GM19395 (cell line): ENCODE results near the gene MGMT.

Source experiments
- ATAC-seq: cut with Tn5 transposase; IDR thresholded peaks from one replicate; pipeline ENCODE4 v1.9.1; 2021; ENCODE audit warnings: mild to moderate bottlenecking, moderate library complexity; ENCODE audit not compliant: unreplicated experiment

MGMT gene

GRCh38 chr10:129646973-129647372, 179.9 kb downstream of the MGMT start:
- no peak for ATAC-seq

DNA sequence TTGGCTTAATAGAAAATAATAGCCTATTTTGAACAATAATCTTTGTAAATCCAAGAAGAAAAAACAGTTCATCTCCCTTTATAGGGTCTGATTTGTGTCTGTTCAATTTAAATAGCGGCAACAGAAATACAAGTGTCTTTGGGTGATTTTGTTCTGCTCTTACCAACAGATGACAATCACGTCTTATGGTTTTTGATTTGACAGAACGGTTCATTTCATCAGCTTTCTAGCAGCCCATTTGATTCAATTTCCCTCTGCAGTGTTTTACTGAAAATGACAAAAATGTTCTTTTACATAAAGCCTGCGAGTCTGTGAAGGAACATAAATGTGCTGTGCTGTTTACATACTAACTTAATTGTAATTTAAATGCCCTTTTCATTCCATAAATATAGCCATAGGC, 180.5 kb downstream of the MGMT start:
- no peak for ATAC-seq

DNA sequence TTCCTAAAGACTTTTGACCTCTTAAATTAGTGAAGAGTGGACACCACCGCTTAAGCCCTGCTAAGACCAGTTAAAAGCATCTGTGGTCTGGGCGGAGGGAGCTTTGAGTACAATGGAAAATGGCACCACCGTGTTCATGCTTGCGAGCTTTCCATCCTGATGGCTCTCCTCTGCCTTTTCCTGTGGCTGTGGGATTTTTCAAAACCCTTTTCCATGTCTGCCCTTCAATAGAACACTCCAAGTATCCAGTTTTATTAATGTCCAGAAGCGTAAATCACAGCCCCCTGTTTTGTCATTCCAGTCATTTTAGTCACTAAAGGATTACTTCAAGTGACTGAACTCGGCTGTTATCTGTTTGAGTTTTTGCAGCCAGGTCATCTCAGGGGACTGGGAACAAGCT, 181.8 kb downstream of the MGMT start:
- no peak for ATAC-seq

- ATAC-seq = no peak
These were observed 185.0 kb downstream of the MGMT start for GRCh38 chr10:129652021-129652420.

GRCh38 chr10:129652521-129653201, 185.6 kb downstream of the MGMT start:
- ATAC-seq = no peak

GRCh38 chr10:129653428-129653827, 186.4 kb downstream of the MGMT start:
- ATAC-seq = no peak

- no peak for ATAC-seq
These were observed 186.8 kb downstream of the MGMT start for GRCh38 chr10:129653861-129654260.

DNA sequence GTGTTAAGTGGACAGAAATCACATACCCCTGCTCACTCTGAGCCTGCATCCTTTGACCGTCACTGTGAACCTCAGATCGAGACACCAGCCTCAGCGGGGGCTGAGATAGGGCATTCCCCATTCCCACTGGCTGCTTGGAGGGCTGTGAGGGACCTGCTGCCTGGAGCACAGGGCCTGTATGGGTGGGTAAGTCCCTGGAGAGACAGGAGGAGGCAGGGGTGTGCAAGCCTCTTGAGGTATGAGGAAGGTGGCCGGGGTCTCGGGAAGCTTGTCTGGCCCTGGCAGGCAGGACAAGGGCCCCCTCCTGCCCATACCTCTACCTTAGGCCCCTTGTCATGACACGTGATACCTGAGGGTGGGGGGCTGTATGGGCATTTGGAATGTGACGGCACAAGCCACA, 187.4 kb downstream of the MGMT start:
- no peak for ATAC-seq

DNA sequence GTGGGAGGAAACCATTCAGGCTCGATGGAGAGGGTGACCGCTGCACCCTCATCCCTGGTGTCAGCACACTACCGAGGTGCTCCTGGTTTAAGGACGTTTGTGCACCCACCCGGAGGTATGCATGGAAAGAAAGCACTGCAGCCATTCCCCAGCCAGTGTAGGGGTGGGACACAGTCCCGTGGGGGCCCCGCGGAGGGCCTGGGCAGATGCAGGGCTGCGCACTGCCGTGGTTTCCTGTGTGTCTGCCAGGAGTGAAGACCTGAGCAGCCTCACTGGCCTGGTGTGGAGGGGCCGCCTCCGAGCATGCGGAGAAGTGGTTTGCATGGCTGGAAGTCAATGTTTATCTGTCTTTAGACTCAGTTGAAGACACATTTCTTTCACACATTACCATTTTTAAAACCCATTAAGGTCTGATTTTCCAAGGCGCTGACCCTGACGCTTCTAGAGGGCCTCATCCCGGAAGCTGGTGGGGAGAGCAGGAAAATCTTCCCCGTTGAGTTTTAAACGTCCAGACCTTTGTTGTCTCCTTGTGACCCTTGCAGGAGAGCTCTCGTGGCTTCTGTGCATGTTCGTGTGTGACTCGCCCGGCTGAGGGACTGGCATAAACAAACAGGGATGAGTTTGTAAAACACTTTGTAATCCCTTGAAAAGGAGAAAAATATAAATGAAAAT, 188.1 kb downstream of the MGMT start:
- no peak for ATAC-seq

DNA sequence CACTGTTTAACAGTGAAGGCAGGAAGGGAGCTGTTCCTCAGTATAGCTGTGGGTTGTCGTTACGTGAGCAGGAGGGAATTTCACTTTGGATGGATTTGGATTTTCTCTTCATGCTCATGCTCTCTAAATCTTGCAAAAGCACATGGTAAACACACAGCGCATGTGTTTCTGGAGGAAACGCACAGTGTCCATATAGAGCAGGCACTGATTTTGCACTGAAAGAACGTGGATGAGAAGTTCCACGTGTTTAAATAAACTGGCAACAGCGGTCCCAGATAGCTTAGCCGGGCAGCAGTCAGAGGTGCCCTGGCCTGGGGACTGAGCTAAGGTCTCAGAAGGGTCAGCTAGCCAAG, 188.6 kb downstream of the MGMT start:
- no peak for ATAC-seq

- ATAC-seq = no peak
These were observed 189.6 kb downstream of the MGMT start for GRCh38 chr10:129656642-129657041.

DNA sequence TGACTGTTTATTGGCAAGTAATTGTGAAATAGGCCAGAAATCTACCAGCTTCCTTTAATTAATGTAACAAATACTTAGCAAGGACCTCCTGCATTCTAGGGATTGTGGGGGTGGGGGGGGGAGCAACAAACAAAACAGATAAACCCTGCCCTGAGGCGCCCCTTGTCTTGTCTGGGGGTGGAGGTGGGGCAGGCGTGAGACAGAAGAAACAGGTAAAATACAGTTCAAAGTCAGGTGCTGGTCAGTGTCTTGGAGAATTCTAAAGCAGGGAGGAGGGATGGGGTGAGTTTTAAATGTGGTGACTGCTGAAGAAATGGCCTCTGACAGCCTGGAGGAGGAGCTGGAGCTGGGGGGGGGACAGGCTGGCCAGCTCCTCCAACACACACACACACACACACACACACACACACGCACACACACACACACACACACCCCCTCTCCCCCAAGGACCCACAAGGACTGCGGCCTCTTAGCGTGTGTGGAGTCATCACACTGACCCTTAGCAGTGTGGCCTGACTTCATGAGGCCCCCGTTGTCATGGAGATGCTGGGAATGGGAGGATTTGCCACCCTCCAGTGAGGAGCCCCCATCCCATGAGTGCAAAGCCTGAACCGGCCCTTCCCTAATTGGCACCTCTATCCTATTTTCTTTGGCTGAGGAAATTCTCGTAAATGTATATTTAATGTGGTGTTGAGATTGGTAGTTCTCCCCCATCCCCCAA, 190.4 kb downstream of the MGMT start:
- ATAC-seq = no peak

DNA sequence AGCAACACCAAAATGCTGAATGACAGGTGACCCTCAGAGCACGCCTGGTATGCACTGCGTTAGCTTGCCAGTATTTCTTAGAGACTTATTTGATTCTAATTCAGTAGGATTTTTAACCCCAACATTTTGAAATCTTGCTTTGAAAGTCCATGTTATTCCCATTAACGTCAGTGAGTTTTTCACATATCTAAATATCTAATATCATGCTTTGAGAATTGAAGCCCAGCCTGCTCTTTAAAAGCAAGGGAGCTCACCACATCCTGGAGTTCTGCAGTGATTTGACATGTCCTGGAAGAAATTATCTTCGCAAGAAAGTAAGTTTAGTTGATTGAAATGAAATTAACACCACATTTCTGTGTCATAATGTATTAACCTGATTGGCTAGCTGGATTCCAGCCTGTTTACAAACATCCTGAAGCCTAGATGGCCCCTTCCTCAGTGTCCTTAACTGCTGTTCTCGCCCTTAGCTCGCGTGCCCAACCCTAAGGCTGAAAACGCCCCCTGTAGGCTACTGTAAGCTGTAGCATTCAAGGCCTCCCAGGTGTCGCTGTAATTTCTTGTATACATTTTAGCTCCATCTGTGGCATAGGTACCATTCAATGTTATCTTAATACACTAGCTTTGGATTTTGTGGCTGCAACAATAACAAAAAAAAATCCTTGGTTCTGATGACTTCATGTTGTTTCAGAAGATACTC, 191.5 kb downstream of the MGMT start:
- no peak for ATAC-seq

- no peak for ATAC-seq
These were observed 192.6 kb downstream of the MGMT start for GRCh38 chr10:129659508-129660268.

GRCh38 chr10:129660569-129660968, 193.5 kb downstream of the MGMT start:
- no peak for ATAC-seq

- no peak for ATAC-seq
These were observed 195.4 kb downstream of the MGMT start for GRCh38 chr10:129662426-129662825.

DNA sequence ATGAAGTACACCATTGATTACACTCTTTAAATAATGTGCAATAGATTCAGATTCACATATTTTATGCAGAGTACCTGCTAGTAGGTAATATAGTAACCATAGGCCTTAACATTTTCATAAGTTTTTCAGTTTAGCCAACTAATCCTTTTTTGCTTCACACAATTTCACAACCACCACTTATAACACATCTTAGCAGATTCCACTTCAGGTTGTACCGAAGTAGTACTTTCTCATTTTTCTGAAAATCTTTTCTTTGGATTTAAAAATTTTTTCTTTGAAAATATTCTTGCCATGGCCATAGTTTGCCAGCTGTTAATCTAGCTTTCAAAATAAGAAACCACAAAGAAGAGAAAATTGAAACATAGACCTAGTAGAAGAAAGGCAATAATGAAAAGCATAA, 203.1 kb downstream of the MGMT start:
- ATAC-seq = no peak

DNA sequence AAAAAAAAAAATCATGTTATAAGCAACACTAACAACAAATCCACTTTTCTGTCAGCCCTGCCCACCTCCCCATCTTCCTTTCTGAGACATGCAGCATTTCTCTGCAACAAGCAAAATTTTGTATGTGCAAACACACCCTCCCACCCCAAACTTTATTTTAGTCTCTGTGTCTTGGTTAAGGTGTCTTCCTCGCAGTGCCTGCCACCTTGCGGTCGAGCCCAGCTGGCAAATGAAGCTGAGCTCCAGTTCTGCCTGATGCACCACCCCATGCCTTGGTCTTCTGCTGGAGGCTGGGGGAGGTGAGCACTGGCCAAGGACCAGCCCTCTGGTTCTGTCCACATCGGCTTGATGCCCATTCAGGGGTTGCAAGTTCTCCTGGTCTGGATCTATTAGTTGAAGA, 206.3 kb downstream of the MGMT start:
- no peak for ATAC-seq

DNA sequence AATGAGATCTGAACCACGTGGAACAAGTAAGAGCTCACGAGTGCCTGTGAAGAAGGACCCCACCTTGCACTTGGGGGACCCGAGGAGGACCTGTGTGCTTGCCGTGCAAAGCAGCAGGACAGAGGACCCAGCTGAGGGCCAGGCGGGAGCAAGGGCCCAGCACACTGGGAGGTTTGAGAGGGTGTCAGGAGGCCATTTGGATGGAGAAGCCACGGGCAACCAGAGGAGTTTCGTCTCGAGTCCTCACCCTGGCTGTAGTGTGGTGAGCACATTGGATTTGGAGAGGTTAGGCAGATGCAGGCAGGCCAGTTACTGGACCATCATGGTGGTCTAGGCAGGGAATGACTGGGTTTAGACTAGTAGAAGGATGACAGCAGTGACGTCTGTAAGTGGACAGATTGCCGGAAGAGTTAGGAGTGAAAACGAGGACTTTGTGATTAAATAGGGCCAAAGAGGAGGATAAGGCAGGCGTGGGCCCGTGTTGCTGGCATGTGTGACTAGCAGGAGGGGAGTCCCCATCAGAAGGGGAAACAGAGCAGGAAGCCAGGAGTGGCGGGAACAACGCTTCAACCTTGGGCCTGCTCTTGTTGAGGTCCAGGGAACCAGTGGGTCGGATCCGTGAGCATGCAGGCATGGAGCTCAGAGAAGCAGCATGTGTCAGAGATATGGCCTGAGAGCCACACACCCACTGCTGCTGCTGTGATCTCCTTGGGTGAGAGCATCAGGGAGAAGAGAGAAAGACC, 208.2 kb downstream of the MGMT start:
- no peak for ATAC-seq

- no peak for ATAC-seq
These were observed 209.0 kb downstream of the MGMT start for GRCh38 chr10:129676014-129676413.
